CD8-positive, alpha-beta memory T cell (primary cell): ENCODE results near the gene FAM228A. TPM values are rescaled to one million over a fixed set of nuclear protein-coding genes. Genes with fewer than 3 reads are reported as not detected.
A peak's percentile ranks its signal among the peaks of the same experiment; 100 is the strongest.

Experiments
- CTCF ChIA-PET: fragments of 350-600 bp; sonication (Branson Sonifier 250); formaldehyde crosslinking; loops from one replicate; lab custom pipeline; 2021; ENCODE audit warnings: antibody characterized with exemption; lab: Charles Lee
- POLR2A ChIA-PET: fragments of 350-600 bp; sonication (Branson Sonifier 250); formaldehyde crosslinking; loops from one replicate; lab custom pipeline; 2021; ENCODE audit warnings: antibody characterized with exemption; lab: Charles Lee
- DNase-seq, 5 donors: peaks; one replicate each; pipeline versions ENCODE4 v3.0.0 to v3.0.0-alpha.2; 2020 to 2022; ENCODE audit warnings: mixed read lengths in 1 of 5
- H3K27ac ChIP-seq: one replicate; pipeline ENCODE4 v1.7.0; 2013; ENCODE audit warnings: low read depth, mild to moderate bottlenecking, low read length, moderate library complexity
- H3K27me3 ChIP-seq: 2 replicates; pipeline ENCODE4 v1.7.0; 2013; ENCODE audit warnings: low read length, mild to moderate bottlenecking; ENCODE audit not compliant: insufficient read depth, poor library complexity, severe bottlenecking
- H3K36me3 ChIP-seq: 2 replicates; pipeline ENCODE4 v1.7.0; 2013; ENCODE audit warnings: mild to moderate bottlenecking, low read length, moderate library complexity; ENCODE audit not compliant: insufficient read depth
- H3K4me1 ChIP-seq: 2 replicates; pipeline ENCODE4 v1.7.0; 2013; ENCODE audit warnings: mild to moderate bottlenecking, low read length, moderate library complexity; ENCODE audit not compliant: insufficient read depth
- H3K4me3 ChIP-seq: 2 replicates; pipeline ENCODE4 v1.7.0; 2013; ENCODE audit warnings: mild to moderate bottlenecking, low read length
- H3K9me3 ChIP-seq: 2 replicates; pipeline ENCODE4 v1.7.0; 2013; ENCODE audit warnings: mild to moderate bottlenecking, low read length
- H3K27ac Mint-ChIP-seq, 8 donors: one replicate each; pipeline ENCODE4 v1.8.0; 2020 to 2021; ENCODE audit warnings: mixed read lengths in 8 of 8, mild to moderate bottlenecking in 6 of 8, inconsistent platforms in 3 of 8, moderate library complexity in 3 of 8
- H3K27me3 Mint-ChIP-seq, 2 donors: one replicate each; pipeline ENCODE4 v1.8.0; 2020 to 2021; ENCODE audit warnings: mixed read lengths in 2 of 2, mild to moderate bottlenecking in 1 of 2, moderate library complexity in 1 of 2
- H3K36me3 Mint-ChIP-seq, 3 donors: one replicate each; pipeline ENCODE4 v1.8.0; 2020 to 2021; ENCODE audit warnings: mixed read lengths in 3 of 3, inconsistent platforms in 1 of 3, mild to moderate bottlenecking in 1 of 3
- H3K4me1 Mint-ChIP-seq, 3 donors: one replicate each; pipeline ENCODE4 v1.8.0; 2020 to 2021; ENCODE audit warnings: mixed read lengths in 3 of 3, inconsistent platforms in 1 of 3, mild to moderate bottlenecking in 1 of 3
- H3K4me3 Mint-ChIP-seq, 7 donors: one replicate each; pipeline ENCODE4 v1.8.0; 2020 to 2021; ENCODE audit warnings: mixed read lengths in 7 of 7, mild to moderate bottlenecking in 6 of 7, moderate library complexity in 4 of 7, inconsistent platforms in 2 of 7
- H3K9me3 Mint-ChIP-seq, 5 donors: one replicate each; pipeline ENCODE4 v1.8.0; 2020 to 2022; ENCODE audit warnings: mixed read lengths in 5 of 5, mild to moderate bottlenecking in 3 of 5, moderate library complexity in 2 of 5, inconsistent platforms in 1 of 5
- polyA plus RNA-seq: library from polyadenylated mRNA; unstranded; fragments of 300-500 nt; fragmentation: Illumina TruSeq; gene quantifications from one replicate; pipeline ENCODE4 v1.2.3, GENCODE V29; 2021
- total RNA-seq, 2 experiments: library from RNA; stranded (reverse); gene quantifications; one replicate each; pipeline ENCODE4 v1.2.3, GENCODE V29; 2021

The FAM228A gene
- total and polyA plus RNA-seq, 3 experiments from 2014 or later: not detected

GRCh38 chr2:24159708-24160107 lies 15.1 kb upstream of the FAM228A start:
- CTCF ChIA-PET: no interaction called here
- Mint-ChIP-seq H3K4me3 (no peak overlapping the region), H3K9me3 (peaks cover 0 to 8% (median 2%) of the 10 kb centered on the region in 5 donors), H3K27ac (no peak overlapping the region), H3K27me3 (no peaks in the 10 kb centered on the region), H3K4me1 (no peaks in the 10 kb centered on the region), H3K36me3 (peaks cover 6 to 14% (median 13%) of the 10 kb centered on the region in 3 donors)
- no peak overlapping the region for H3K4me3 ChIP-seq
- no peaks in the 10 kb centered on the region for H3K36me3 ChIP-seq
- no peaks in the 10 kb centered on the region for H3K27me3 ChIP-seq
- POLR2A ChIA-PET: no interaction called here
- no peaks in the 10 kb centered on the region for H3K9me3 ChIP-seq
- DNase-seq: no peak
- H3K27ac ChIP-seq: no peak overlapping the region
- no peaks in the 10 kb centered on the region for H3K4me1 ChIP-seq

GRCh38 chr2:24160761-24161160 lies 14.1 kb upstream of the FAM228A start:
- POLR2A ChIA-PET: no interaction called here
- Histone ChIP-seq H3K27me3 (no peaks in the 10 kb centered on the region), H3K27ac (no peak overlapping the region), H3K4me3 (no peak overlapping the region), H3K36me3 (no peaks in the 10 kb centered on the region), H3K4me1 (no peaks in the 10 kb centered on the region), H3K9me3 (no peaks in the 10 kb centered on the region)
- no peak for DNase-seq
- H3K27me3 Mint-ChIP-seq: no peaks in the 10 kb centered on the region
- CTCF ChIA-PET: interaction anchor here (2.1 kb wide), 1 partner anchor 336 kb away, joined by 6 read pairs; no protein-coding TSS in a partner anchor
- no peak overlapping the region for H3K27ac Mint-ChIP-seq
- H3K9me3 Mint-ChIP-seq: peaks cover 0 to 8% (median 2%) of the 10 kb centered on the region in 5 donors
- no peaks in the 10 kb centered on the region for H3K4me1 Mint-ChIP-seq
- peaks cover 6 to 14% (median 13%) of the 10 kb centered on the region in 3 donors for H3K36me3 Mint-ChIP-seq
- no peak overlapping the region for H3K4me3 Mint-ChIP-seq

- Histone ChIP-seq H3K9me3 (no peaks in the 10 kb centered on the region), H3K4me3 (no peak overlapping the region), H3K4me1 (no peaks in the 10 kb centered on the region), H3K36me3 (no peaks in the 10 kb centered on the region), H3K27me3 (no peaks in the 10 kb centered on the region), H3K27ac (no peak overlapping the region)
- peaks cover 0 to 8% (median 2%) of the 10 kb centered on the region in 5 donors for H3K9me3 Mint-ChIP-seq
- H3K27ac Mint-ChIP-seq: no peak overlapping the region
- CTCF ChIA-PET: interaction anchor here (0.9 to 2.1 kb wide), 2 partner anchors 336 to 338 kb away, joined by 4 to 6 read pairs; no protein-coding TSS in a partner anchor
- no peak overlapping the region for H3K4me3 Mint-ChIP-seq
- peaks cover 6 to 14% (median 9%) of the 10 kb centered on the region in 3 donors for H3K36me3 Mint-ChIP-seq
- H3K27me3 Mint-ChIP-seq: peaks cover 0 to 1% of the 10 kb centered on the region in 2 donors
- POLR2A ChIA-PET: no interaction called here
- no peak for DNase-seq
- H3K4me1 Mint-ChIP-seq: no peaks in the 10 kb centered on the region
Measured at GRCh38 chr2:24162494-24162893, 12.4 kb upstream of the FAM228A start.

- ChIA-PET POLR2A (no interaction called here), CTCF (interaction anchor here (0.9 kb wide), 1 partner anchor 337 kb away, joined by 4 read pairs; no protein-coding TSS in a partner anchor)
- no peak for DNase-seq
Measured at GRCh38 chr2:24163186-24163585, 11.7 kb upstream of the FAM228A start.

GRCh38 chr2:24163601-24164000 lies 11.3 kb upstream of the FAM228A start:
- Histone ChIP-seq H3K9me3 (no peaks in the 10 kb centered on the region), H3K36me3 (no peaks in the 10 kb centered on the region), H3K4me3 (no peak overlapping the region), H3K4me1 (no peaks in the 10 kb centered on the region), H3K27ac (no peak overlapping the region), H3K27me3 (no peaks in the 10 kb centered on the region)
- CTCF ChIA-PET: interaction anchor here (0.9 kb wide), 1 partner anchor 337 kb away, joined by 4 read pairs; no protein-coding TSS in a partner anchor
- Mint-ChIP-seq H3K4me3 (no peak overlapping the region), H3K27me3 (peaks cover 0 to 1% of the 10 kb centered on the region in 2 donors), H3K4me1 (no peaks in the 10 kb centered on the region), H3K9me3 (peaks cover 0 to 8% (median 2%) of the 10 kb centered on the region in 5 donors), H3K36me3 (peaks cover 4 to 9% (median 5%) of the 10 kb centered on the region in 3 donors), H3K27ac (no peak overlapping the region)
- POLR2A ChIA-PET: no interaction called here
- DNase-seq: no peak

More at GRCh38 chr2:24163186-24163585, 11.7 kb upstream of the FAM228A start:
- Histone ChIP-seq H3K27me3 (no peaks in the 10 kb centered on the region), H3K27ac (no peak overlapping the region), H3K4me3 (no peak overlapping the region), H3K9me3 (no peaks in the 10 kb centered on the region), H3K4me1 (no peaks in the 10 kb centered on the region), H3K36me3 (no peaks in the 10 kb centered on the region)
- no peaks in the 10 kb centered on the region for H3K4me1 Mint-ChIP-seq
- H3K36me3 Mint-ChIP-seq: peaks cover 6 to 12% (median 6%) of the 10 kb centered on the region in 3 donors
- H3K27ac Mint-ChIP-seq: no peak overlapping the region
- no peak overlapping the region for H3K4me3 Mint-ChIP-seq
- H3K27me3 Mint-ChIP-seq: peaks cover 0 to 1% of the 10 kb centered on the region in 2 donors
- peaks cover 0 to 8% (median 2%) of the 10 kb centered on the region in 5 donors for H3K9me3 Mint-ChIP-seq

- Histone ChIP-seq H3K27me3 (no peaks in the 10 kb centered on the region), H3K4me3 (no peak overlapping the region), H3K27ac (no peak overlapping the region), H3K36me3 (no peaks in the 10 kb centered on the region), H3K9me3 (no peaks in the 10 kb centered on the region), H3K4me1 (no peaks in the 10 kb centered on the region)
- Mint-ChIP-seq H3K36me3 (peaks cover 6% of the 10 kb centered on the region in 3 donors), H3K9me3 (peaks cover 0 to 8% (median 2%) of the 10 kb centered on the region in 5 donors), H3K4me1 (no peaks in the 10 kb centered on the region), H3K27me3 (peaks cover 0 to 1% of the 10 kb centered on the region in 2 donors), H3K27ac (no peak overlapping the region), H3K4me3 (no peak overlapping the region)
- CTCF ChIA-PET: no interaction called here
- peak in 4 of 5 donors; percentile 9 to 56 (median 36) for DNase-seq
- POLR2A ChIA-PET: no interaction called here
Measured at GRCh38 chr2:24164416-24164973, 10.4 kb upstream of the FAM228A start.

GRCh38 chr2:24169023-24169422 lies 5.8 kb upstream of the FAM228A start:
- Histone ChIP-seq H3K36me3 (no peaks in the 10 kb centered on the region), H3K4me3 (no peak overlapping the region), H3K27me3 (no peaks in the 10 kb centered on the region), H3K4me1 (no peaks in the 10 kb centered on the region), H3K9me3 (no peaks in the 10 kb centered on the region), H3K27ac (no peak overlapping the region)
- ChIA-PET POLR2A (no interaction called here), CTCF (no interaction called here)
- peaks cover 0 to 2% (median 0%) of the 10 kb centered on the region in 5 donors for H3K9me3 Mint-ChIP-seq
- H3K4me1 Mint-ChIP-seq: no peaks in the 10 kb centered on the region
- H3K27me3 Mint-ChIP-seq: peaks cover 1 to 4% of the 10 kb centered on the region in 2 donors
- no peak for DNase-seq
- H3K36me3 Mint-ChIP-seq: peaks cover 0 to 6% (median 3%) of the 10 kb centered on the region in 3 donors
- H3K27ac Mint-ChIP-seq: no peak overlapping the region
- no peak overlapping the region for H3K4me3 Mint-ChIP-seq

GRCh38 chr2:24175631-24176187 lies 856 bp downstream of the FAM228A start:
- Histone ChIP-seq H3K4me3 (no peak overlapping the region), H3K36me3 (no peaks in the 10 kb centered on the region), H3K27me3 (no peaks in the 10 kb centered on the region), H3K9me3 (no peaks in the 10 kb centered on the region), H3K27ac (no peak overlapping the region), H3K4me1 (no peaks in the 10 kb centered on the region)
- Mint-ChIP-seq H3K4me1 (no peaks in the 10 kb centered on the region), H3K27me3 (peaks cover 0 to 4% of the 10 kb centered on the region in 2 donors), H3K36me3 (no peaks in the 10 kb centered on the region), H3K9me3 (peaks cover 0 to 3% (median 0%) of the 10 kb centered on the region in 5 donors), H3K4me3 (no peak overlapping the region), H3K27ac (no peak overlapping the region)
- ChIA-PET POLR2A (no interaction called here), CTCF (no interaction called here)
- no peak for DNase-seq
